Panc1 (cell line): ENCODE results near the gene ADGRL3.

Source experiments
- SIN3A ChIP-seq: IDR thresholded peaks from 2 replicates; pipeline ENCODE4 v1.6.1; 2012; ENCODE audit warnings: low read depth, mild to moderate bottlenecking, low read length, moderate library complexity, borderline replicate concordance; ENCODE audit not compliant: insufficient read depth
- TF ChIP-seq, protein P1 (sequence below): fragments of 450-650 bp; IDR thresholded peaks from 2 replicates; pipeline ENCODE4 v1.5.1; 2017; ENCODE audit warnings: mild to moderate bottlenecking

DNA sequence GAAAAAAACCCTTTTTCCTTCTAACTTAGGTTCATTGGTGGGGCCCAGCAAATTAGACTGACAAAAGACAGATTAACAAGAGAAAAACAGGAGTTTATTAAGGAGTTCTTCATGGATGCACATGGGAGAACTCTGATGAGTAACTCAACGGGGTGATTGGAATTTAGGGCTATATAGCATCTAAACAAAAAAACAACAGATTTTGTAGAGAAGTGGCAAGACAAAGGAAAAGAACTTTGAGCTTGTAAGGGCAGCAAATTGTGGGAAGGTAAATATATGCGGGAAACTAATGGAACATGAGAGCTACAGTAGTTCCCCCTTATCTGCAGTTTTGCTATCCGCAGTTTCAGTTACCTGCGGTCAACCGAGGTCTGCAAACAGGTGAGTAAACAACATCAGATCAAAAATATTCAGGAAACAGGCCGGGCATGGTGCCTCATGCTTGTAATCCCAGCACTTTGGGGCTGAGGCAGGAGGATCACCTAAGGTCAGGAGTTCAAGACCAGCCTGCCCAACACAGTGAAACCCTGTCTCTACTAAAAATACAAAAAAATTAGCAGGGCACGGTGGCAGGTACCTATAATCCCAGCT, 573.6 kb downstream of the ADGRL3 start:
- TF ChIP-seq, protein P1, sequence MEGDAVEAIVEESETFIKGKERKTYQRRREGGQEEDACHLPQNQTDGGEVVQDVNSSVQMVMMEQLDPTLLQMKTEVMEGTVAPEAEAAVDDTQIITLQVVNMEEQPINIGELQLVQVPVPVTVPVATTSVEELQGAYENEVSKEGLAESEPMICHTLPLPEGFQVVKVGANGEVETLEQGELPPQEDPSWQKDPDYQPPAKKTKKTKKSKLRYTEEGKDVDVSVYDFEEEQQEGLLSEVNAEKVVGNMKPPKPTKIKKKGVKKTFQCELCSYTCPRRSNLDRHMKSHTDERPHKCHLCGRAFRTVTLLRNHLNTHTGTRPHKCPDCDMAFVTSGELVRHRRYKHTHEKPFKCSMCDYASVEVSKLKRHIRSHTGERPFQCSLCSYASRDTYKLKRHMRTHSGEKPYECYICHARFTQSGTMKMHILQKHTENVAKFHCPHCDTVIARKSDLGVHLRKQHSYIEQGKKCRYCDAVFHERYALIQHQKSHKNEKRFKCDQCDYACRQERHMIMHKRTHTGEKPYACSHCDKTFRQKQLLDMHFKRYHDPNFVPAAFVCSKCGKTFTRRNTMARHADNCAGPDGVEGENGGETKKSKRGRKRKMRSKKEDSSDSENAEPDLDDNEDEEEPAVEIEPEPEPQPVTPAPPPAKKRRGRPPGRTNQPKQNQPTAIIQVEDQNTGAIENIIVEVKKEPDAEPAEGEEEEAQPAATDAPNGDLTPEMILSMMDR, result no peak
- no peak for TF ChIP-seq SIN3A
